ENCODE results near the gene SH3RF3.

DNA sequence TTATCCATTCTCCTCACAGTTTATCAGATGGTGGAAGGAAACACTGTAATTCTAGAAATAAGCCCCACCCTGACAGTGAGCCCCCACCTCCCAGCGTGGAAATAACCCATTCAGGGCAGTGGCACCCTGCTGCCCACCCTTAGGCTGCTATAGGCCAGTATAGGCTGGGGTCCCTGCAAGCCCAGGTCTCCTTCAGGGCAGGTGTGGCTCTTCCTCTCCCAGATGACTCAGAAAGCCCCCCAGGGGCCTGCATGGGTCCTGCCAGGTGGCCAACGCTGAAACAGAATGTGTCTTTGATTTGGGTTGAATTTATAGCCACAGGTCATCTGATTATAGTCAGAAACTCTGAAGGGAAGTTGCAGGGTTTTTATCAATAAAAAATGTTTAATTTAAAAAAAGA is 136.4 kb downstream of the SH3RF3 start:
- TF ChIP-seq POLR2A (IDR thresholded peaks at IDR 0.05; ENCODE audit: extremely low read depth, insufficient read length): no peak
- TF ChIP-seq, protein P1, sequence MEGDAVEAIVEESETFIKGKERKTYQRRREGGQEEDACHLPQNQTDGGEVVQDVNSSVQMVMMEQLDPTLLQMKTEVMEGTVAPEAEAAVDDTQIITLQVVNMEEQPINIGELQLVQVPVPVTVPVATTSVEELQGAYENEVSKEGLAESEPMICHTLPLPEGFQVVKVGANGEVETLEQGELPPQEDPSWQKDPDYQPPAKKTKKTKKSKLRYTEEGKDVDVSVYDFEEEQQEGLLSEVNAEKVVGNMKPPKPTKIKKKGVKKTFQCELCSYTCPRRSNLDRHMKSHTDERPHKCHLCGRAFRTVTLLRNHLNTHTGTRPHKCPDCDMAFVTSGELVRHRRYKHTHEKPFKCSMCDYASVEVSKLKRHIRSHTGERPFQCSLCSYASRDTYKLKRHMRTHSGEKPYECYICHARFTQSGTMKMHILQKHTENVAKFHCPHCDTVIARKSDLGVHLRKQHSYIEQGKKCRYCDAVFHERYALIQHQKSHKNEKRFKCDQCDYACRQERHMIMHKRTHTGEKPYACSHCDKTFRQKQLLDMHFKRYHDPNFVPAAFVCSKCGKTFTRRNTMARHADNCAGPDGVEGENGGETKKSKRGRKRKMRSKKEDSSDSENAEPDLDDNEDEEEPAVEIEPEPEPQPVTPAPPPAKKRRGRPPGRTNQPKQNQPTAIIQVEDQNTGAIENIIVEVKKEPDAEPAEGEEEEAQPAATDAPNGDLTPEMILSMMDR (IDR thresholded peaks at IDR 0.05; ENCODE audit: low read depth, low read length): no peak
- TF ChIP-seq, protein P2, sequence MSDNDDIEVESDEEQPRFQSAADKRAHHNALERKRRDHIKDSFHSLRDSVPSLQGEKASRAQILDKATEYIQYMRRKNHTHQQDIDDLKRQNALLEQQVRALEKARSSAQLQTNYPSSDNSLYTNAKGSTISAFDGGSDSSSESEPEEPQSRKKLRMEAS (IDR thresholded peaks at IDR 0.05; ENCODE audit: low read depth, low read length): no peak

Data from NB4 (cell line).